Sciatic nerve (tissue), 2 donors: ENCODE measurements around the gene GALNT7. TPM values are rescaled to one million over a fixed set of nuclear protein-coding genes. Genes with fewer than 3 reads are reported as not detected.
"Not testable (repeated sequence)": the region's sequence is repeated elsewhere in the genome, so short reads cannot be mapped to it uniquely, and the experiment has no call there.

Source experiments
- ATAC-seq: fragments of 200-7000 bp; cut with Tn5 transposase; one replicate; pipeline ENCODE4 v1.9.1; 2020; ENCODE audit warnings: mild to moderate bottlenecking, moderate library complexity
- DNase-seq: peaks from one replicate; pipeline ENCODE4 v3.0.0-alpha.2; 2020; ENCODE audit warnings: low spot score
- intact Hi-C: fragments of 100-400 bp; cut with DNase I; formaldehyde crosslinking; loops from one replicate; pipeline ENCODE4 v1.14.2; 2022
- total RNA-seq: library from RNA; stranded (reverse); fragmentation: NEBNext Ultra II Directional; extraction: Animal tissue kit (Norgen Biotek cat#: 25700); gene quantifications from one replicate; pipeline ENCODE4 v1.2.1, GENCODE V29; 2021
- donor health status: DM: no; HTN: no; CAD: no.
- donor health status: DM: no; HTN: no; CAD: no.

GALNT7 gene
- total RNA-seq, 1 donor from 2014 or later = 18.2 TPM

GRCh38 chr4:173189117-173189693 lies 20.6 kb downstream of the GALNT7 start:
- ATAC-seq = no peak
- intact Hi-C loops = no loop called here
- no peak for DNase-seq

DNA sequence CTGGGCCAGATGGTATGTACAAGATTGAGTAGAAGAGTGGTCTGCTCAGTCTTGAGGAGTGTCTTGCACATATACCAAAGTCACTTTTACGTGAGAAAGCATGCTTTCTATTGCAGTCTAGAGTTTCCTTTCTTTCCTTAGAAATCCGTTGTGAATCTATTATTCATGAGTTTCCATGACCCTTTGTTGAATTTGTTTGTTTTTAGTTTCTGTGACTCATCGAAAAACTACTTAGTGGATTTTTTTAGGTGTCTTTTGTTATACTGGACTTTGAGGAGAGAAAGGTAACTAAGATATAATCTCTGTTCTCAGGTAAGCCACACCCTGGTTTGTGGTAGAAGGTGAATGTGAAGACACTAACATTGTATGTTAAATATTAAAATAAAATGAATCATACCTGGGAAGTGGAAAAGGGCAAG lies 23.0 kb downstream of the GALNT7 start:
- no peak for DNase-seq
- ATAC-seq = no peak
- intact Hi-C loops = no loop called here

DNA sequence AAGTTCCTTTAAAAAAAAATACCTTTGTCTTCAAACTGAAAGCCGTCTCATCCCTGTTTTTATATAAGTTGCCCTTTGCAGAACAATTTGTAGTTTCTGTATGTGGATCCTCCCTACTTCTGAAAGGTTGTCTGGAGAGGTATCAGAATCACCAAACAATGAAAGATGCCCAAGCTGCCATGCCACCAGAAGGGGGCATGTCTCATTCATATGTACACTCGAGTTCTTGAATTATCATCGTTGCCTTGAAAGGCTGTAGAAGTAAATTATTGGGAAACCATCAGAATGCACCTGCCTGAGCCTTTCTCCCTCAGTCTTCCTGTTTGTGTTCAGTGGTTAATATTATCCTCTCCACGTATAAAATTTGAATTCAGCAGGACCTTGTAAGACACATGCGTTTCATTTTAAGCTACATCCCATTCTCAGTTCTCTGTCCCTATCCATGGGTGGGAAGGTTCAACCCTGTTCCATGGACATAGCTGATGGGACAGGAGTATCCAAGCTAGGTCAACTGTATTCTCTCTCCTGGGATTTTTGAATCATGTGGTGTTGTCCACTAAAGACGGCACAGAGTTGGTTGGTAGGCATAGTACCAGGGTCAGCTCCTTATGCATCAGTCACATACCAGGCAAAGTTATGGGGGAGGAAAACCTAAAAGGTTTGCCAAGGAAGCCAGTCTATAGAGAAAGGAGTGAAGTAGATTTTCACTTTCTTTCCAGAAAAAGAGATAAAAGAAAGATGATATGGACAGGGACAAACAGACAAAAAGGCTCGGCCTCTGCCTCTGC lies 24.0 kb downstream of the GALNT7 start:
- no peak for DNase-seq
- intact Hi-C loops = no loop called here

DNA sequence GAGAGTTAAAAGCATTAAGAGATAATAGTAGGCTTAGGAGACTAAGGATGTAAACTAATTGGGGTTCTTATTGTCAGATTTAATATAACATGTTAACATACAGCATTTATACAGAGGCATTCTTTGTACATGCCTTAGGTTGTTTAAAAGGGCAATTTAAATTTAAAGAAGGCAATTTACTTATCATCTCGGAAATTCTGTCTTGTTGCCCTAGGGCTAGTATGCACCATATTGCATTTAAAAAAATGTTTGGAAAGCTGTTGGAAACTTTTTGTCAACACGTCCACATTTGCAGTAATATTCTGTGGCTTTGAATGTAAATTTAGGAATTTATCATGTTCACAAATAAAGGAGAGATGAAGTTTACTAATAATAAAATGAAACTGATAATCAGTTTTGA lies 25.5 kb downstream of the GALNT7 start:
- ATAC-seq (no peak), DNase-seq (no peak)
- intact Hi-C loops = no loop called here

More for the DNA sequence above, 24.0 kb downstream of the GALNT7 start:
- no peak for ATAC-seq

GRCh38 chr4:173195109-173195508 lies 26.5 kb downstream of the GALNT7 start:
- DNase-seq (no peak), ATAC-seq (no peak)
- intact Hi-C loops = no loop called here

- intact Hi-C loops = no loop called here
- ATAC-seq (no peak), DNase-seq (no peak)
Observed at GRCh38 chr4:173199553-173199952, 30.9 kb downstream of the GALNT7 start.

GRCh38 chr4:173200103-173200884 lies 31.7 kb downstream of the GALNT7 start:
- intact Hi-C loops = no loop called here
- no peak for DNase-seq
- ATAC-seq = no peak

DNA sequence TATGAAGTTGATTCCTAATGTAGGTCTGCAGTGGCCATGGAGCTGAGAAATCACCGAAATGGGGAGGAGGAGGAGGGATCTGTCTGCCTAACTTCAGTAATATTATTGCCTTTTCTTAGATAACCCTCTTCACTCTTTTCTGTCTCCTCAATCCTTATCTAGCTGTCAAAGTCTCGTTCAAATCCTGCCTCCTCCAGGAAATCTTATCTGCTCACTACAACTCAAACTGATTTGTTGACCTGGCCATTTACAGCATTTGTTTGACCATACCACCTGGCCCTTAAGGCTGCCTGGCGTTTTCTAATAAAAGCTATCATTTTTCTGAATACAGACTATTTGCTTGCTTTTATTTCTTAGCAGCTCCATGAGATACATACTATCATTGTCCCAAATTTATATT lies 33.8 kb downstream of the GALNT7 start:
- DNase-seq = no peak
- intact Hi-C loops = no loop called here
- ATAC-seq = no peak

GRCh38 chr4:173205656-173206055 lies 37.0 kb downstream of the GALNT7 start:
- DNase-seq (no peak), ATAC-seq (no peak)
- intact Hi-C loops = no loop called here

GRCh38 chr4:173208420-173208819 lies 39.8 kb downstream of the GALNT7 start:
- intact Hi-C loops = no loop called here
- DNase-seq (no peak), ATAC-seq (no peak)

GRCh38 chr4:173211222-173211621 lies 42.6 kb downstream of the GALNT7 start:
- DNase-seq (no peak), ATAC-seq (no peak)
- intact Hi-C loops = no loop called here

GRCh38 chr4:173211838-173212237 lies 43.2 kb downstream of the GALNT7 start:
- DNase-seq (no peak), ATAC-seq (no peak)
- intact Hi-C loops = no loop called here

DNA sequence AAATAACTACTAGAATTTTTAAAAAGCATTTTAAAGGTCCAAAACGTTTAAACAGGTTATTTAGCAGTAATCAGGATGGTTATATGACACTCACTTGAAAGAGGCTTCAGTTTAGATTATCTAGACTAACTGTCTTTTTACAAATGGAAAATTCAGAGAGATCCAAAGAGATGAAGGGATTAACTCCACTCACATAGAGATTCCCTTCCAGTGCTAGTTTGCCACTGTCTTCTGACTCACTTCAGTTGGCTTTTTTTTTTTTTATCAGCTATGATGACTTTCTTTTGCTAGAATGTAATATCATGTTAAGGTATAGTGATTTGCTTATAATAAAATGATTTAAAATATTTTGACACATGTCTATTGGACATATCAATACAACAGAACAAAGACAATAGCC lies 43.8 kb downstream of the GALNT7 start:
- no peak for ATAC-seq
- intact Hi-C loops = no loop called here
- no peak for DNase-seq

DNA sequence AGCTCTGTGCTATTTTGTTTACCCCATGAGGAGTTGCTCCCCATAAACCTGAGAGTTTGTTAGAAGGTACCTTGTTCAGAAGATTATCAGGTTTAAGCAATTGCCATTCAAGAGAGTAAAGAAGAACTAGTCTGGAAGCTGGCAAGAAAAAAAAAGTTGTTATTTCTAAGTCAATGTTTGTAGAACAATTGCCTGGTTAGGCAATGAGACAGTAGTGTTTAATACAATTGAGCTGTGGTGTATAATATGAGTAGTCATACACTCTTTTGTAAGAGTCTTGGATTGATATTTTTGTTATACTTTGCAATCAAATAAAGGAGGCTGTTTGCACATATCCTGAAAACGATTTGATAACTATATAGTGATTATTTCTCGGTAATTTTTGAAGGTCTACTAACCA lies 44.7 kb downstream of the GALNT7 start:
- no peak for ATAC-seq
- intact Hi-C loops = no loop called here
- no peak for DNase-seq

DNA sequence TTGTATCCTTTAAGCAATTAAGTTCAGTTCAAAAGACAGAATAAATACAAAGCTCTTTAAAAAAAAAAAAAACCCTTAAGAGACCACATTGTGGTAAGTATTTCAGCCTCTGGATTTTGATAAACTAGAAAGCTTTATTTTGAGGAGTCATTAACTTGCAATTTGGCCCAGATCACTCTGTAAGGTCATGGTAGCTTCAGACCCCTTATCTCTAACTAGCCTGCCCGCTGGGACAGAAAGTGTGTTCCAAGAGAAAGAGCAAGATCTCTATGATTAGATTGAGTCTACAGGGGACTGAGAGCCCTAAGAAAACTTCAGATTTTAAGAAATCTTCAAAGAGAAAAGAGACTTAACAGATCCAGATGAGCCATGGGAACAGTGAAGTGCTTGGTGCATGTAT lies 45.6 kb downstream of the GALNT7 start:
- ATAC-seq = no peak
- DNase-seq = no peak
- intact Hi-C loops = no loop called here

GRCh38 chr4:173214661-173215060 lies 46.0 kb downstream of the GALNT7 start:
- intact Hi-C loops = no loop called here

GRCh38 chr4:173217075-173217474 lies 48.5 kb downstream of the GALNT7 start:
- DNase-seq (no peak), ATAC-seq (no peak)
- intact Hi-C loops = no loop called here

More at GRCh38 chr4:173214661-173215060, 46.0 kb downstream of the GALNT7 start:
- ATAC-seq (no peak), DNase-seq (no peak)

DNA sequence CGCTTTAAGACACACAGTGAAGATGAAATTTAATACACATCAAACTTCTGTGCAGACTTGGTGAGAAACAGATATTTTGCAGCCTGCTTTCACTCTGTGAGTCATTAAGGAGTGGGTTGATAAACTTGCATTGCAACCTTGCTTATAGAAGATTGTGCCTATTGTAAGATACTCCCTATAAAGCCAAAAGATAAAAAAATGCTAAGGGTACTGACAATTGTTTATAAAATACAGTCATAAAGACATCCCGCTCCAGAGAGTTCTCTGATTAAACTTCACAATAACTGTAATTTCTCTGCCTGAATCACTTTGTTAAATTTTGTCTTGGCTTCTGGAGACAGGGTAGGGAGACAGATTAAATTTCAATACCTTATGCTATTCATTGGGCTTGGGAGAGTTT lies 49.1 kb downstream of the GALNT7 start:
- intact Hi-C loops = no loop called here
- ATAC-seq = no peak
- DNase-seq = no peak

- intact Hi-C loops = no loop called here
- ATAC-seq (no peak), DNase-seq (no peak)
Observed at GRCh38 chr4:173218411-173219125, 50.0 kb downstream of the GALNT7 start.

GRCh38 chr4:173219126-173219437 lies 50.5 kb downstream of the GALNT7 start:
- intact Hi-C loops, ATAC-seq, DNase-seq: not testable (repeated sequence)
